ENCODE results near the gene SCO1. TPM values are rescaled to one million over a fixed set of nuclear protein-coding genes. Genes with fewer than 3 reads are reported as not detected.

SCO1 gene
- total and polyA plus RNA-seq, 10 of the 15 experiments (the other 5 are each of a cell fraction or from before 2014, with no cell fraction given) = 8.2 to 73.0 (median 37.1) TPM

- DNase-seq (ENCODE audit: low read depth, low spot score) = no peak
- SMC1A ChIA-PET (ENCODE audit: uncharacterized antibody, unreplicated experiment) = no interaction called here
- no peak for TF ChIP-seq TCF12 (IDR thresholded peaks at IDR 0.05; ENCODE audit: low read depth, low read length)
- TF ChIP-seq NBN (IDR thresholded peaks at IDR 0.05) = no peak
- no peak for TF ChIP-seq EP300 (IDR thresholded peaks at IDR 0.05; ENCODE audit: borderline replicate concordance in 1 of 2, control insufficient read depth in 1 of 2, low read depth in 2 of 2, low read length in 2 of 2)
- TF ChIP-seq TARDBP (IDR thresholded peaks at IDR 0.05; ENCODE audit: borderline replicate concordance) = no peak
- TF ChIP-seq RAD51 (IDR thresholded peaks at IDR 0.05) = no peak
- no peak for TF ChIP-seq PKNOX1 (IDR thresholded peaks at IDR 0.05)
- TF ChIP-seq BACH1 (IDR thresholded peaks at IDR 0.05; ENCODE audit: borderline replicate concordance) = no peak
- TF ChIP-seq, protein P1, sequence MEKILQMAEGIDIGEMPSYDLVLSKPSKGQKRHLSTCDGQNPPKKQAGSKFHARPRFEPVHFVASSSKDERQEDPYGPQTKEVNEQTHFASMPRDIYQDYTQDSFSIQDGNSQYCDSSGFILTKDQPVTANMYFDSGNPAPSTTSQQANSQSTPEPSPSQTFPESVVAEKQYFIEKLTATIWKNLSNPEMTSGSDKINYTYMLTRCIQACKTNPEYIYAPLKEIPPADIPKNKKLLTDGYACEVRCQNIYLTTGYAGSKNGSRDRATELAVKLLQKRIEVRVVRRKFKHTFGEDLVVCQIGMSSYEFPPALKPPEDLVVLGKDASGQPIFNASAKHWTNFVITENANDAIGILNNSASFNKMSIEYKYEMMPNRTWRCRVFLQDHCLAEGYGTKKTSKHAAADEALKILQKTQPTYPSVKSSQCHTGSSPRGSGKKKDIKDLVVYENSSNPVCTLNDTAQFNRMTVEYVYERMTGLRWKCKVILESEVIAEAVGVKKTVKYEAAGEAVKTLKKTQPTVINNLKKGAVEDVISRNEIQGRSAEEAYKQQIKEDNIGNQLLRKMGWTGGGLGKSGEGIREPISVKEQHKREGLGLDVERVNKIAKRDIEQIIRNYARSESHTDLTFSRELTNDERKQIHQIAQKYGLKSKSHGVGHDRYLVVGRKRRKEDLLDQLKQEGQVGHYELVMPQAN (conservative IDR thresholded peaks at IDR 0.05) = no peak
- no peak for TF ChIP-seq KDM1A (IDR thresholded peaks at IDR 0.05; ENCODE audit: borderline replicate concordance)
- TF ChIP-seq, protein P2, sequence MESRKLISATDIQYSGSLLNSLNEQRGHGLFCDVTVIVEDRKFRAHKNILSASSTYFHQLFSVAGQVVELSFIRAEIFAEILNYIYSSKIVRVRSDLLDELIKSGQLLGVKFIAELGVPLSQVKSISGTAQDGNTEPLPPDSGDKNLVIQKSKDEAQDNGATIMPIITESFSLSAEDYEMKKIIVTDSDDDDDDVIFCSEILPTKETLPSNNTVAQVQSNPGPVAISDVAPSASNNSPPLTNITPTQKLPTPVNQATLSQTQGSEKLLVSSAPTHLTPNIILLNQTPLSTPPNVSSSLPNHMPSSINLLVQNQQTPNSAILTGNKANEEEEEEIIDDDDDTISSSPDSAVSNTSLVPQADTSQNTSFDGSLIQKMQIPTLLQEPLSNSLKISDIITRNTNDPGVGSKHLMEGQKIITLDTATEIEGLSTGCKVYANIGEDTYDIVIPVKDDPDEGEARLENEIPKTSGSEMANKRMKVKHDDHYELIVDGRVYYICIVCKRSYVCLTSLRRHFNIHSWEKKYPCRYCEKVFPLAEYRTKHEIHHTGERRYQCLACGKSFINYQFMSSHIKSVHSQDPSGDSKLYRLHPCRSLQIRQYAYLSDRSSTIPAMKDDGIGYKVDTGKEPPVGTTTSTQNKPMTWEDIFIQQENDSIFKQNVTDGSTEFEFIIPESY (IDR thresholded peaks at IDR 0.05) = no peak
- TF ChIP-seq POLR2AphosphoS2 (IDR thresholded peaks at IDR 0.05; ENCODE audit: low read depth, low read length) = no peak
- TF ChIP-seq ZNF592 (IDR thresholded peaks at IDR 0.05) = no peak
- TF ChIP-seq CEBPB (IDR thresholded peaks at IDR 0.05; ENCODE audit: borderline replicate concordance in 1 of 2, low read depth in 2 of 2, low read length in 2 of 2) = no peak
- TF ChIP-seq CHD1 (IDR thresholded peaks at IDR 0.05; ENCODE audit: low read depth, low read length) = no peak
Measured at GRCh38 chr17:10743316-10744009, 46.1 kb upstream of the SCO1 start.

More at GRCh38 chr17:10743316-10744009, 46.1 kb upstream of the SCO1 start:
- Histone ChIP-seq H3K4me2 (ENCODE audit: control insufficient read depth, insufficient read depth) (no peak overlapping the region), H3K27ac (ENCODE audit: control insufficient read depth, insufficient read depth) (no peak overlapping the region), H3K79me2 (ENCODE audit: control insufficient read depth, insufficient read depth, low read length) (no peaks in the 10 kb centered on the region), H3K9me3 (replicated peaks; ENCODE audit: control insufficient read depth, insufficient read depth, low read length) (no peaks in the 10 kb centered on the region), H3K9ac (ENCODE audit: control insufficient read depth, insufficient read depth, low read length) (no peak overlapping the region), H2AFZ (ENCODE audit: control insufficient read depth, low read depth, low read length) (no peak overlapping the region), H3K4me1 (ENCODE audit: control insufficient read depth, insufficient read depth, low read length) (no peaks in the 10 kb centered on the region), H4K20me1 (ENCODE audit: control insufficient read depth, insufficient read depth) (no peaks in the 10 kb centered on the region), H3K36me3 (ENCODE audit: control insufficient read depth in 2 of 2, insufficient read depth in 2 of 2, low read length in 1 of 2) (no peaks in the 10 kb centered on the region), H3K4me3 (no peak overlapping the region), H3K27me3 (replicated peaks in 1 of 2; ENCODE audit: control insufficient read depth in 2 of 2, insufficient read depth in 2 of 2, low read length in 1 of 2) (no peaks in the 10 kb centered on the region)
- ATAC-seq = no peak
- RAD21 ChIA-PET (ENCODE audit: unreplicated experiment) = no interaction called here
- 29% methylated on average over 8 of the region's 8 CpGs for WGBS (ENCODE audit: insufficient coverage, insufficient replicate concordance, low lambda C conversion rate, missing lambda C conversion rate)
- FAIRE-seq = no peak
- CTCF ChIA-PET = interaction anchor here (0.9 kb wide), 1 partner anchor 101 kb away, joined by 3 read pairs; no protein-coding TSS in a partner anchor
- POLR2A ChIA-PET = no interaction called here
- no TSS peak for BruUV-seq (replicated peaks)
- in situ Hi-C loops (cut with MboI) = no loop called here
- intact Hi-C loops (cut with micrococcal nuclease; ENCODE audit: unreplicated experiment) = no loop called here

All from GM12878 (cell line).